ENCODE measurements around the gene PIK3R5.

PIK3R5 gene

GRCh38 chr17:8954339-8954738 is 11.2 kb downstream of the PIK3R5 start:
- no peak for DNase-seq (ENCODE audit: low read depth)
- TF ChIP-seq CTCF (IDR thresholded peaks at IDR 0.05; ENCODE audit: low read depth, low read length, missing control alignments), result no peak
- in situ Hi-C loops (cut with HindIII; ENCODE audit: low sequenced_read_pairs), result no loop called here
- H3K4me3 ChIP-seq (ENCODE audit: low read depth, low read length), result no peak overlapping the region

GRCh38 chr17:8953156-8953885 is 12.2 kb downstream of the PIK3R5 start:
- no peak for TF ChIP-seq CTCF (IDR thresholded peaks at IDR 0.05; ENCODE audit: low read depth, low read length, missing control alignments)
- in situ Hi-C loops (cut with HindIII; ENCODE audit: low sequenced_read_pairs), result no loop called here
- H3K4me3 ChIP-seq (ENCODE audit: low read depth, low read length), result no peak overlapping the region
- DNase-seq (ENCODE audit: low read depth), result no peak

- H3K4me3 ChIP-seq (ENCODE audit: low read depth, low read length), result no peak overlapping the region
- no peak for DNase-seq (ENCODE audit: low read depth)
- no peak for TF ChIP-seq CTCF (IDR thresholded peaks at IDR 0.05; ENCODE audit: low read depth, low read length, missing control alignments)
- in situ Hi-C loops (cut with HindIII; ENCODE audit: low sequenced_read_pairs), result no loop called here
Observed at GRCh38 chr17:8952191-8952590, 13.3 kb downstream of the PIK3R5 start.

- in situ Hi-C loops (cut with HindIII; ENCODE audit: low sequenced_read_pairs), result no loop called here
- TF ChIP-seq CTCF (IDR thresholded peaks at IDR 0.05; ENCODE audit: low read depth, low read length, missing control alignments), result no peak
- no peak for DNase-seq (ENCODE audit: low read depth)
- no peak overlapping the region for H3K4me3 ChIP-seq (ENCODE audit: low read depth, low read length)
Observed at GRCh38 chr17:8951206-8951605, 14.3 kb downstream of the PIK3R5 start.

GRCh38 chr17:8949061-8949661 is 16.3 kb downstream of the PIK3R5 start:
- in situ Hi-C loops (cut with HindIII; ENCODE audit: low sequenced_read_pairs), result loop anchor here (5.0 kb wide), 1 partner anchor 52 kb away; no protein-coding TSS in a partner anchor
- no peak for TF ChIP-seq CTCF (IDR thresholded peaks at IDR 0.05; ENCODE audit: low read depth, low read length, missing control alignments)
- H3K4me3 ChIP-seq (ENCODE audit: low read depth, low read length), result no peak overlapping the region
- DNase-seq (ENCODE audit: low read depth), result no peak

GRCh38 chr17:8948462-8948861 is 17.0 kb downstream of the PIK3R5 start:
- TF ChIP-seq CTCF (IDR thresholded peaks at IDR 0.05; ENCODE audit: low read depth, low read length, missing control alignments), result no peak
- in situ Hi-C loops (cut with HindIII; ENCODE audit: low sequenced_read_pairs), result loop anchor here (5.0 kb wide), 1 partner anchor 51 kb away; no protein-coding TSS in a partner anchor
- DNase-seq (ENCODE audit: low read depth), result no peak
- H3K4me3 ChIP-seq (ENCODE audit: low read depth, low read length), result no peak overlapping the region

Data from astrocyte of the cerebellum (primary cell).